ENCODE results near the gene PIEZO2. TPM values are rescaled to one million over a fixed set of nuclear protein-coding genes. Genes with fewer than 3 reads are reported as not detected.

The PIEZO2 gene
- total and polyA plus RNA-seq, 2 of the 8 experiments (the other 6 are each of a cell fraction or from before 2014, with no cell fraction given) = 4.7 to 16.5 TPM

GRCh38 chr18:11110509-11110908 lies 38.9 kb downstream of the PIEZO2 start:
- H4K20me1 ChIP-seq (replicated peaks in 1 of 2; ENCODE audit: control insufficient read depth in 1 of 2, insufficient read depth in 2 of 2, low read length in 2 of 2) = no peaks in the 10 kb centered on the region
- WGBS, 2 experiments (ENCODE audit: extremely low coverage in 1 of 2, insufficient coverage in 1 of 2, insufficient read length in 1 of 2, insufficient replicate concordance in 2 of 2, low coverage in 1 of 2, low lambda C conversion rate in 2 of 2, missing lambda C conversion rate in 1 of 2) = 91% methylated on average over 6 of the region's 16 CpGs; no CpG with 5 or more reads in 1 of the 2 experiments
- H2BK5ac ChIP-seq (ENCODE audit: low read depth, low read length) = no peak overlapping the region
- DNase-seq (ENCODE audit: low read depth in 1 of 2, low spot score in 2 of 2) (no peak), FAIRE-seq (no peak)
- no peaks in the 10 kb centered on the region for H3K27me3 ChIP-seq (replicated peaks in 1 of 4; ENCODE audit: control insufficient read depth in 3 of 4, extremely low read depth in 1 of 4, insufficient read depth in 3 of 4, low read length in 3 of 4)
- no peak overlapping the region for H3K23ac ChIP-seq (ENCODE audit: insufficient read length)
- ChIA-PET POLR2A (ENCODE audit: partially characterized antibody) (no interaction called here), CTCF (ENCODE audit: partially characterized antibody) (no interaction called here)
- no peak overlapping the region for H2BK15ac ChIP-seq (ENCODE audit: low read length)
- H4K91ac ChIP-seq (replicated peaks; ENCODE audit: insufficient read length, low read length) = no peak overlapping the region
- no peak overlapping the region for H3K4ac ChIP-seq (replicated peaks; ENCODE audit: insufficient read length, low read depth, low read length)
- H2AFZ ChIP-seq (ENCODE audit: low read length) = no peak overlapping the region
- H3K23me2 ChIP-seq (ENCODE audit: low read depth, low read length) = no peaks in the 10 kb centered on the region
- no peak overlapping the region for H4K5ac ChIP-seq (ENCODE audit: insufficient read length, low read depth, low read length)
- H2BK120ac ChIP-seq (replicated peaks; ENCODE audit: low read depth, low read length) = no peak overlapping the region
- H3K56ac ChIP-seq (replicated peaks; ENCODE audit: insufficient read length, low read depth, low read length) = no peak overlapping the region
- H3K27ac ChIP-seq (ENCODE audit: low read depth, low read length) = no peak overlapping the region
- H3K18ac ChIP-seq (ENCODE audit: extremely low read depth, low read length) = no peak overlapping the region
- H4K8ac ChIP-seq (ENCODE audit: extremely low read depth, insufficient read depth, low read length) = no peak overlapping the region
- no peaks in the 10 kb centered on the region for H3K36me3 ChIP-seq (ENCODE audit: control insufficient read depth in 2 of 4, insufficient read depth in 4 of 4, low read length in 3 of 4)
- H3K4me1 ChIP-seq (replicated peaks in 1 of 4; ENCODE audit: control insufficient read depth in 3 of 4, insufficient read depth in 4 of 4, low read length in 3 of 4) = no peaks in the 10 kb centered on the region
- no peak overlapping the region for H3K4me2 ChIP-seq (ENCODE audit: insufficient read depth in 1 of 2, low read depth in 2 of 2, low read length in 2 of 2)
- no peak overlapping the region for H3K14ac ChIP-seq (ENCODE audit: insufficient read length)
- no peak overlapping the region for H3K4me3 ChIP-seq (ENCODE audit: extremely low read depth in 1 of 4, insufficient read depth in 2 of 4, low read depth in 3 of 4, low read length in 4 of 4)
- no peak overlapping the region for H2AK5ac ChIP-seq (ENCODE audit: low read depth, low read length)
- no peak overlapping the region for H2BK12ac ChIP-seq (ENCODE audit: low read depth, low read length)
- no peaks in the 10 kb centered on the region for H3K9me3 ChIP-seq (ENCODE audit: insufficient read depth in 2 of 2, low read depth in 1 of 2, low read length in 1 of 2)
- TF ChIP-seq RFX5 (IDR thresholded peaks at IDR 0.05; ENCODE audit: borderline replicate concordance, low read depth, low read length) (no peak), SUZ12 (IDR thresholded peaks at IDR 0.05; ENCODE audit: low read length) (no peak), ZNF274 (IDR thresholded peaks at IDR 0.05; ENCODE audit: borderline replicate concordance, extremely low read depth, low read length) (no peak), GTF2F1 (IDR thresholded peaks at IDR 0.05; ENCODE audit: borderline replicate concordance, low read depth, low read length) (no peak), BCL11A (IDR thresholded peaks at IDR 0.05; ENCODE audit: low read depth in 2 of 2, low read length in 2 of 2) (no peak), TAF7 (optimal IDR thresholded peaks at IDR 0.05; ENCODE audit: borderline replicate concordance, low read depth, low read length) (no peak), SP1 (IDR thresholded peaks at IDR 0.05; ENCODE audit: low read depth, low read length) (no peak), SP2 (IDR thresholded peaks at IDR 0.05; ENCODE audit: low read length) (no peak), CTBP2 (IDR thresholded peaks at IDR 0.05; ENCODE audit: borderline replicate concordance, insufficient read depth, insufficient read length, low read length) (no peak), KDM1A (IDR thresholded peaks at IDR 0.05; ENCODE audit: borderline replicate concordance, low read length) (no peak)
- no peak overlapping the region for H2BK20ac ChIP-seq (ENCODE audit: low read length)
- no peak overlapping the region for H3K9ac ChIP-seq (replicated peaks in 1 of 4; ENCODE audit: extremely low read depth in 1 of 4, low read depth in 3 of 4, low read length in 3 of 4)
- H3K79me2 ChIP-seq (ENCODE audit: control insufficient read depth in 1 of 2, insufficient read depth in 2 of 2, low read length in 2 of 2) = no peaks in the 10 kb centered on the region
- H3K79me1 ChIP-seq (ENCODE audit: low read depth, low read length) = no peaks in the 10 kb centered on the region; the same call in 1 of the 2 replicates
